B cell (primary cell): ENCODE measurements around the gene PRSS56. TPM values are rescaled to one million over a fixed set of nuclear protein-coding genes. Genes with fewer than 3 reads are reported as not detected.

Experiments
- ATAC-seq: fragments of 200-7000 bp; cut with Tn5 transposase; one replicate; pipeline ENCODE4 v1.10.0; 2021; ENCODE audit warnings: low read depth, mild to moderate bottlenecking, moderate number of reproducible peaks, moderate library complexity
- CTCF ChIA-PET: fragments of 350-600 bp; sonication (Branson Sonifier 250); formaldehyde crosslinking; loops from one replicate; lab custom pipeline; 2021; ENCODE audit warnings: antibody characterized with exemption, inconsistent platforms; lab: Charles Lee
- POLR2A ChIA-PET: fragments of 350-600 bp; sonication (Branson Sonifier 250); formaldehyde crosslinking; loops from one replicate; lab custom pipeline; 2021; ENCODE audit warnings: antibody characterized with exemption; lab: Charles Lee
- DNase-seq: peaks from one replicate; pipeline ENCODE4 v3.0.0; 2013
- H2AFZ ChIP-seq: 2 replicates; pipeline ENCODE4 v1.6.1; 2012; ENCODE audit warnings: mild to moderate bottlenecking, low read depth, low read length; ENCODE audit not compliant: insufficient read depth, poor library complexity, severe bottlenecking
- H3K27ac ChIP-seq, 2 donors: 1 replicate in 1 of 2; 2 replicates in 1 of 2; pipeline ENCODE4 v1.5.1; 2012 to 2013; ENCODE audit warnings: low read length in 2 of 2, mild to moderate bottlenecking in 2 of 2, moderate library complexity in 1 of 2
- H3K27me3 ChIP-seq, 4 experiments: fragments of 200-600 bp in 1 of 4; sonication (generic) in 1 of 4; replicated peaks in 1 of 4; 1 replicate in 2 of 4; 2 replicates in 2 of 4; pipeline versions ENCODE4 v1.6.1 to v1.7.0; 2013 to 2016; ENCODE audit warnings: low read length in 3 of 4, mild to moderate bottlenecking in 2 of 4, mixed read lengths in 1 of 4, moderate library complexity in 1 of 4; ENCODE audit not compliant: insufficient read depth in 4 of 4, control insufficient read depth in 3 of 4; ENCODE audit errors: control extremely low read depth in 1 of 4
- H3K36me3 ChIP-seq, 2 experiments: replicated peaks in 1 of 2; 1 replicate in 1 of 2; 2 replicates in 1 of 2; pipeline versions ENCODE4 v1.6.1 to v1.7.1; 2013; ENCODE audit warnings: low read length in 1 of 2; ENCODE audit not compliant: insufficient read depth in 2 of 2, control insufficient read depth in 1 of 2; ENCODE audit errors: control extremely low read depth in 1 of 2, extremely low read depth in 1 of 2
- H3K4me1 ChIP-seq, 2 donors: fragments of 200-600 bp in 1 of 2; sonication (generic) in 1 of 2; 1 replicate in 1 of 2; 2 replicates in 1 of 2; pipeline versions ENCODE4 v1.5.1 to v1.6.1; 2013 to 2017; ENCODE audit warnings: low read length in 2 of 2; ENCODE audit not compliant: control insufficient read depth in 2 of 2, insufficient read depth in 2 of 2
- H3K4me2 ChIP-seq: replicated peaks from 2 replicates; pipeline ENCODE3; 2012; ENCODE audit warnings: mild to moderate bottlenecking, low read depth, low read length; ENCODE audit not compliant: poor library complexity, severe bottlenecking
- H3K4me3 ChIP-seq, 5 experiments: fragments of 200-600 bp in 1 of 5; sonication (generic) in 1 of 5; 1 replicate in 3 of 5; 2 replicates in 2 of 5; pipeline versions ENCODE4 v1.5.1 to v1.7.0; 2011 to 2016; ENCODE audit warnings: low read length in 4 of 5, mild to moderate bottlenecking in 4 of 5, low read depth in 2 of 5, control low read depth in 1 of 5, moderate library complexity in 1 of 5; ENCODE audit not compliant: insufficient read depth in 1 of 5; ENCODE audit errors: control extremely low read depth in 1 of 5, extremely low read depth in 1 of 5
- H3K79me2 ChIP-seq: fragments of 200-600 bp; sonication (generic); one replicate; pipeline ENCODE4 v1.6.0; 2016; ENCODE audit warnings: low read length; ENCODE audit not compliant: control insufficient read depth, insufficient read depth
- H3K9ac ChIP-seq: fragments of 200-600 bp; sonication (generic); 2 replicates; pipeline ENCODE4 v1.6.1; 2017; ENCODE audit warnings: mild to moderate bottlenecking, low read length, moderate library complexity
- H3K9me3 ChIP-seq, 3 donors: one replicate each; pipeline versions ENCODE4 v1.6.1 to v1.7.1; 2013; ENCODE audit warnings: low read length in 2 of 3; ENCODE audit not compliant: control insufficient read depth in 2 of 3, insufficient read depth in 1 of 3; ENCODE audit errors: control extremely low read depth in 1 of 3
- H4K20me1 ChIP-seq: 2 replicates; pipeline ENCODE4 v1.6.0; 2012; ENCODE audit warnings: mild to moderate bottlenecking, low read length; ENCODE audit not compliant: insufficient read depth, control insufficient read depth, poor library complexity, severe bottlenecking
- H3K27ac Mint-ChIP-seq: one replicate; pipeline ENCODE4 v1.8.0; 2021; ENCODE audit warnings: mixed read lengths
- H3K27me3 Mint-ChIP-seq: one replicate; pipeline ENCODE4 v1.8.0; 2021; ENCODE audit warnings: mixed read lengths
- H3K4me1 Mint-ChIP-seq: one replicate; pipeline ENCODE4 v1.8.0; 2021; ENCODE audit warnings: mixed read lengths
- H3K4me3 Mint-ChIP-seq: one replicate; pipeline ENCODE4 v1.8.0; 2021; ENCODE audit warnings: mixed read lengths
- H3K9me3 Mint-ChIP-seq: one replicate; pipeline ENCODE4 v1.8.0; 2022; ENCODE audit warnings: mixed read lengths; ENCODE audit not compliant: insufficient read depth
- EZH2 ChIP-seq: IDR thresholded peaks from 2 replicates; pipeline ENCODE4 v1.6.1; 2012; ENCODE audit warnings: borderline replicate concordance, low read depth, mild to moderate bottlenecking, moderate library complexity, low read length; ENCODE audit not compliant: insufficient read depth, poor library complexity, severe bottlenecking
- WGBS: methylation state at CpG from one replicate; pipeline ENCODE4 v1.1.5; 2013; ENCODE audit warnings: missing lambda C conversion rate; ENCODE audit not compliant: insufficient coverage; 5-methylcytosine and 5-hydroxymethylcytosine counted together
- intact Hi-C: fragments of 100-400 bp; cut with micrococcal nuclease; formaldehyde crosslinking; loops from one replicate; pipeline ENCODE4 v1.10.0; 2022
- polyA plus RNA-seq: library from polyadenylated mRNA; depleted of rRNA; stranded (reverse); fragments of >200 nt; gene quantifications from 2 replicates; pipeline ENCODE4 v1.2.3, GENCODE V29; 2012
- total RNA-seq, 2 donors: library from RNA; stranded (reverse); fragments of 120-200 nt in 1 of 2; gene quantifications; 1 replicate in 1 of 2; 2 replicates in 1 of 2; pipeline versions ENCODE4 v1.2.3 to v1.2.4, GENCODE V29; 2013 to 2022
- TF ChIP-seq, protein P1 (sequence below): fragments of 200-600 bp; IDR thresholded peaks from one replicate; pipeline ENCODE4 v1.8.0; 2022; ENCODE audit warnings: antibody characterized with exemption, mild to moderate bottlenecking

Gene PRSS56
- total and polyA plus RNA-seq, 2 donors (not counting 1 experiment from before 2014, with no cell fraction given) = not detected

DNA sequence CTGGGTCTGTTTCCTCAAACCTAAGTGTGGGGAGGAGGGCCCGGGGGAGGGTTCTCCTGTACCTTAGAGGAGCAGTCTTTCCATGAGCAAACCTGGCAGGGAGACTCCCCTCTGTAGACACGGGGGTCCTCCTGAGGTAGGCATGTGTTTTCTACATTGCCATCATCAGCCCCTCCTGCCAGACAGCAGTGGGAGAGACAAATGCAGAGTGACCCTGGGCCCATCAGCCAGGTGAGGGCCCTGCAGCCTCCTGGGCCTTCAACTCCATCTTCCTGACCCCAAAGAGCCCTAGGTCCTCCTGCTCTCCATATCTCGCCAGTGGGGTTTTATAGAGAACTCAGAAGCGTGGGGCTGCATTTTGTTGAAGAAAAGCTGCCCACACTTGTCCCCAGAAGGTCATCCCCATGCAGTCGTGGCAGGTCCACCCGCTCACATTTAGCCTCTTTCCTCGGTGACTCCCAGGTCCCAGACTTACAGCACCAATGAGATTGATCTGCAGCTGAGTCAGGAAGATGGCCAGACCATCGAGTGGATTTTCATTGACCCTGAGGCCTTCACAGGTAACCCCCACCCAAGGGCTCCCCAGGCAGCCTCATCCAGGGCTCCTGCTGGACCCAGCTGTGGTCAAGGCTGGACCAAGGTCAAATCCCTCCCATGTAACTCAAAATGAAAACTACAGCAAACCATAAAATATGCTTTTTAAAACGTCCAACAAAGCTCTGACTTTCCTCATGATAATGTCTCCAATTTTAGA is 21.9 kb downstream of the PRSS56 start:
- no peak overlapping the region for H3K27ac ChIP-seq
- H3K4me3 Mint-ChIP-seq = no peak overlapping the region
- no peak for ATAC-seq
- no peaks in the 10 kb centered on the region for H3K9me3 Mint-ChIP-seq
- TF ChIP-seq EZH2 = no peak
- TF ChIP-seq, protein P1, sequence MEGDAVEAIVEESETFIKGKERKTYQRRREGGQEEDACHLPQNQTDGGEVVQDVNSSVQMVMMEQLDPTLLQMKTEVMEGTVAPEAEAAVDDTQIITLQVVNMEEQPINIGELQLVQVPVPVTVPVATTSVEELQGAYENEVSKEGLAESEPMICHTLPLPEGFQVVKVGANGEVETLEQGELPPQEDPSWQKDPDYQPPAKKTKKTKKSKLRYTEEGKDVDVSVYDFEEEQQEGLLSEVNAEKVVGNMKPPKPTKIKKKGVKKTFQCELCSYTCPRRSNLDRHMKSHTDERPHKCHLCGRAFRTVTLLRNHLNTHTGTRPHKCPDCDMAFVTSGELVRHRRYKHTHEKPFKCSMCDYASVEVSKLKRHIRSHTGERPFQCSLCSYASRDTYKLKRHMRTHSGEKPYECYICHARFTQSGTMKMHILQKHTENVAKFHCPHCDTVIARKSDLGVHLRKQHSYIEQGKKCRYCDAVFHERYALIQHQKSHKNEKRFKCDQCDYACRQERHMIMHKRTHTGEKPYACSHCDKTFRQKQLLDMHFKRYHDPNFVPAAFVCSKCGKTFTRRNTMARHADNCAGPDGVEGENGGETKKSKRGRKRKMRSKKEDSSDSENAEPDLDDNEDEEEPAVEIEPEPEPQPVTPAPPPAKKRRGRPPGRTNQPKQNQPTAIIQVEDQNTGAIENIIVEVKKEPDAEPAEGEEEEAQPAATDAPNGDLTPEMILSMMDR = no peak
- H2AFZ ChIP-seq = no peak overlapping the region
- peaks cover 0 to 8% (median 0%) of the 10 kb centered on the region in 3 donors for H3K9me3 ChIP-seq
- H3K27ac Mint-ChIP-seq = no peak overlapping the region
- POLR2A ChIA-PET = no interaction called here
- H3K4me2 ChIP-seq = no peak overlapping the region
- CTCF ChIA-PET = no interaction called here
- peaks cover 0 to 9% of the 10 kb centered on the region in 2 donors for H3K4me1 ChIP-seq
- H4K20me1 ChIP-seq = peaks cover 14% of the 10 kb centered on the region
- H3K79me2 ChIP-seq = peaks cover 25% of the 10 kb centered on the region
- peaks cover 0 to 12% of the 10 kb centered on the region in 2 experiments for H3K36me3 ChIP-seq
- H3K9ac ChIP-seq = no peak overlapping the region
- H3K4me3 ChIP-seq = no peak overlapping the region
- DNase-seq = no peak
- peaks cover 11% of the 10 kb centered on the region for H3K27me3 Mint-ChIP-seq
- peaks cover 0 to 11% (median 5%) of the 10 kb centered on the region in 4 experiments for H3K27me3 ChIP-seq
- intact Hi-C loops = no loop called here
- WGBS = 77% methylated on average over 9 of the region's 9 CpGs
- H3K4me1 Mint-ChIP-seq = peaks cover 16% of the 10 kb centered on the region
